Measurements from ENCODE around the gene PAM. TPM values are rescaled to one million over a fixed set of nuclear protein-coding genes. Genes with fewer than 3 reads are reported as not detected.

The PAM gene
- total RNA-seq, 4 donors from 2014 or later, result 37.8 to 144 (median 92.7) TPM

GRCh38 chr5:102834438-102834964 lies 79.4 kb downstream of the PAM start:
- 80 to 86% methylated on average over 1 of the region's 1 CpG for WGBS, 2 donors
- no peak overlapping the region for H3K4me3 ChIP-seq (ENCODE audit: low read depth, poor library complexity, severe bottlenecking)
- DNase-seq (ENCODE audit: low spot score in 2 of 2), result no peak
- intact Hi-C loops (cut with DNase I; ENCODE audit: low total_unique reads), result no loop called here
- TF ChIP-seq CTCF (IDR thresholded peaks at IDR 0.05), result no peak
- no peak for TF ChIP-seq POLR2A (IDR thresholded peaks at IDR 0.05)

- DNase-seq (ENCODE audit: low spot score in 2 of 2), result no peak
- H3K4me3 ChIP-seq (ENCODE audit: low read depth, poor library complexity, severe bottlenecking), result no peak overlapping the region
- 83 to 89% methylated on average over 2 of the region's 2 CpGs for WGBS, 2 donors
- TF ChIP-seq CTCF (IDR thresholded peaks at IDR 0.05) (no peak), POLR2A (IDR thresholded peaks at IDR 0.05) (no peak)
- intact Hi-C loops (cut with DNase I; ENCODE audit: low total_unique reads), result no loop called here
Measured at GRCh38 chr5:102835717-102836116, 80.6 kb downstream of the PAM start.

- no peak overlapping the region for H3K4me3 ChIP-seq (ENCODE audit: low read depth, poor library complexity, severe bottlenecking)
- intact Hi-C loops (cut with DNase I; ENCODE audit: low total_unique reads), result no loop called here
- TF ChIP-seq CTCF (IDR thresholded peaks at IDR 0.05), result no peak
- TF ChIP-seq POLR2A (IDR thresholded peaks at IDR 0.05), result no peak
- no peak for DNase-seq (ENCODE audit: low spot score in 2 of 2)
Measured at GRCh38 chr5:102841021-102841420, 85.9 kb downstream of the PAM start.

DNA sequence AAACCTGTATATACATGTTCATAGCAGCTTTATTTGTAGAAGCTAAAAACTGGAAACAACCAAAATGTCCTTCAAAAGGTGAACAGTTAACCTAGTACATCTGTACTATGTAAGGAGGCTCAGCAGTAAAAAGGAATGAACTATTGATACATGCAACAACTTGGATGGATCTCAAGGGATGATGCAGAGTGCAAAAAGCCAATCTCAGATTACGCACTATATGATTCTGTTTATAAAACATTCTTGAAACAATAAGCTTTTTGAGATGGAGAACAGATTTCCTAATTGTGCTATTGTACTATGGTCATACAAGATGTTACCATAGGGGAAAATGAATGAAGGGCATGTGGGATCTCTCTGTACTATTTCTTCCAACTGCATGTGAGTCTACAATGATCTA lies 88.9 kb downstream of the PAM start:
- 100% methylated on average over 1 of the region's 1 CpG for WGBS, 2 donors
- intact Hi-C loops (cut with DNase I; ENCODE audit: low total_unique reads), result no loop called here
- no peak overlapping the region for H3K4me3 ChIP-seq (ENCODE audit: low read depth, poor library complexity, severe bottlenecking)
- TF ChIP-seq POLR2A (IDR thresholded peaks at IDR 0.05) (no peak), CTCF (IDR thresholded peaks at IDR 0.05) (no peak)
- no peak for DNase-seq (ENCODE audit: low spot score in 2 of 2)

- TF ChIP-seq POLR2A (IDR thresholded peaks at IDR 0.05), result no peak
- TF ChIP-seq CTCF (IDR thresholded peaks at IDR 0.05), result no peak
- H3K4me3 ChIP-seq (ENCODE audit: low read depth, poor library complexity, severe bottlenecking), result no peak overlapping the region
- DNase-seq (ENCODE audit: low spot score in 2 of 2), result no peak
- intact Hi-C loops (cut with DNase I; ENCODE audit: low total_unique reads), result no loop called here
- 74 to 84% methylated on average over 5 of the region's 5 CpGs for WGBS, 2 donors
Measured at GRCh38 chr5:102845041-102845440, 89.9 kb downstream of the PAM start.

DNA sequence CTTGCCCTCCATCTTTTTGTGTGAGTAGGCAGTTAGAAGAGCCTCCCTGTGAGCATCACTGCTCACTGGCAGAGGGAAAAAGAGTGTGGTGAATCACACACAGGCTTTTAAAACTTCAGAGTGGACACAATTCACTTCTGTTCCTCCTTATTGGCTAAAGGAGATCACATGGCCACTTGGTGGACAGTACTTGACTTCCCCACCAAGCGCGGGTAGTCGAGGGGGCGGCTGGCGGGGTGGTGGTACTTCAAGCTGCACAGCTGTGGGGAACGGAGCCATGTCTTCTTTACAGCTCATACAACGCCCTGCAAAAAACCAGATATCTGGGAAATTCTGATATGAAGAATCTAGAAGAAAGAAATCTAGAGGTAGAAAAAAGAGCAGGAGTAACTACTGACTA lies 95.4 kb downstream of the PAM start:
- no peak overlapping the region for H3K4me3 ChIP-seq (ENCODE audit: low read depth, poor library complexity, severe bottlenecking)
- intact Hi-C loops (cut with DNase I; ENCODE audit: low total_unique reads), result no loop called here
- DNase-seq (ENCODE audit: low spot score in 2 of 2), result no peak
- 95 to 96% methylated on average over 7 of the region's 7 CpGs for WGBS, 2 donors
- TF ChIP-seq CTCF (IDR thresholded peaks at IDR 0.05), result no peak
- no peak for TF ChIP-seq POLR2A (IDR thresholded peaks at IDR 0.05)
